Psoas muscle (tissue), 8 donors: ENCODE data around the gene SPAG16. TPM values are rescaled to one million over a fixed set of nuclear protein-coding genes. Genes with fewer than 3 reads are reported as not detected.
"Not testable (repeated sequence)": the region's sequence is repeated elsewhere in the genome, so short reads cannot be mapped to it uniquely, and the experiment has no call there.

Experiments
- ATAC-seq, 4 donors: fragments of 200-7000 bp; cut with Tn5 transposase; one replicate each; pipeline ENCODE4 v1.9.1; 2020; ENCODE audit warnings: moderate library complexity in 3 of 4, mild to moderate bottlenecking in 2 of 4
- DNase-seq, 2 donors: peaks; one replicate each; pipeline ENCODE4 v3.0.0-alpha.2; 2020
- H3K27ac ChIP-seq: fragments of 200-600 bp; one replicate; pipeline ENCODE4 v1.8.0; 2022
- H3K27me3 ChIP-seq, 3 donors: fragments of 200-600 bp in 1 of 3; one replicate each; pipeline versions ENCODE4 v1.6.1 to v1.8.0; 2013 to 2022; ENCODE audit warnings: low read length in 2 of 3, mild to moderate bottlenecking in 2 of 3, moderate library complexity in 1 of 3; ENCODE audit not compliant: insufficient read depth in 3 of 3
- H3K36me3 ChIP-seq, 2 donors: fragments of 200-600 bp in 1 of 2; one replicate each; pipeline versions ENCODE4 v1.6.1 to v1.8.0; 2013 to 2022; ENCODE audit warnings: low read depth in 1 of 2, mild to moderate bottlenecking in 1 of 2, moderate library complexity in 1 of 2; ENCODE audit not compliant: insufficient read depth in 1 of 2
- H3K4me1 ChIP-seq: fragments of 200-600 bp; one replicate; pipeline ENCODE4 v1.8.0; 2022
- H3K4me3 ChIP-seq: fragments of 200-600 bp; one replicate; pipeline ENCODE4 v1.8.0; 2022; ENCODE audit warnings: mild to moderate bottlenecking
- H3K9me3 ChIP-seq: fragments of 200-600 bp; one replicate; pipeline ENCODE4 v1.8.0; 2022
- WGBS, 3 donors: extraction: QIAGEN DNeasy Blood & Tissue Kit; methylation state at CpG; one replicate each; pipeline versions ENCODE4 v1.1.6 to v1.1.7; 2013; 5-methylcytosine and 5-hydroxymethylcytosine counted together
- intact Hi-C, 2 donors: fragments of 100-400 bp; cut with DNase I; formaldehyde crosslinking; loops; one replicate each; pipeline versions ENCODE4 v1.11.0 to v1.14.2; 2022
- polyA plus RNA-seq, 3 donors: library from polyadenylated mRNA; stranded (reverse); fragments of 200-250 nt; gene quantifications; one replicate each; pipeline ENCODE4 v1.2.3, GENCODE V29; 2013
- total RNA-seq, 4 donors: library from RNA; stranded (reverse); fragmentation: NEBNext Ultra II Directional in 2 of 4; extraction: Animal tissue kit (Norgen Biotek cat#: 25700) in 2 of 4; gene quantifications; one replicate each; pipeline versions ENCODE4 v1.2.1 to v1.2.4, GENCODE V29; 2021 to 2023
- TF ChIP-seq, protein P1 (sequence below): fragments of 200-600 bp; IDR thresholded peaks from one replicate; pipeline ENCODE4 v1.8.0; 2022; ENCODE audit warnings: antibody characterized with exemption
- donor health status: healthy with polysubstance abuse.
- donor health status: DM: no; HTN: no; CAD: no; lungs with moderate emphysema.
- donor health status: Bipolar disorder and iron deficiency.
- donor health status: healthy.
- donor health status: DM: yes; HTN: yes; CAD: no.
- donor health status: DM: no; HTN: no; CAD: no.
- donor health status: DM: no; HTN: no; CAD: no.
- donor health status: DM: yes; HTN: yes; CAD: no.

The SPAG16 gene
- total and polyA plus RNA-seq, 7 donors: 1.6 to 8.7 (median 4.3) TPM

DNA sequence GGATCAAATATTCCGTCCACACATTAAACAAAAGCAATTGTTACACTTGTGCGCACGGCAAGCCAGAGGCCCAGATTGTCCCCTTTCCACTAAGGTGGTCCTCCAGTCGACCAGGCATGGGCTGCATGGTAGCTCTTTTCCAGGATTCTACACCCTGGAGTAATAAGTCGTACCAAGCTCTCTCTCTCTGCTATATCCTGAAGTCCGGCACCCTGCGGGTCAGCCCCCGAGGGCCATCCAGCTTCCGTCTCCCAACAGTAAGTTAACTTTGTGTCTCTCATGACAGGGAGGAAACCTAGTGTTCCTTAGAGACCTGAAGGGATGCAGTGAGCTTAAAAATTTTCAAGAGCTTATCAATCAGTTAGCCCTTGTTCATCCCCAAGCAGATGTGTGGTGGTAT is 126.4 kb downstream of the SPAG16 start:
- H3K4me3 ChIP-seq, H3K27ac ChIP-seq, ATAC-seq, H3K36me3 ChIP-seq, intact Hi-C loops, H3K9me3 ChIP-seq, H3K27me3 ChIP-seq, H3K4me1 ChIP-seq, DNase-seq: not testable (repeated sequence)
- WGBS, 3 donors: 88 to 91% (median 88%) methylated on average over 9 of the region's 9 CpGs

DNA sequence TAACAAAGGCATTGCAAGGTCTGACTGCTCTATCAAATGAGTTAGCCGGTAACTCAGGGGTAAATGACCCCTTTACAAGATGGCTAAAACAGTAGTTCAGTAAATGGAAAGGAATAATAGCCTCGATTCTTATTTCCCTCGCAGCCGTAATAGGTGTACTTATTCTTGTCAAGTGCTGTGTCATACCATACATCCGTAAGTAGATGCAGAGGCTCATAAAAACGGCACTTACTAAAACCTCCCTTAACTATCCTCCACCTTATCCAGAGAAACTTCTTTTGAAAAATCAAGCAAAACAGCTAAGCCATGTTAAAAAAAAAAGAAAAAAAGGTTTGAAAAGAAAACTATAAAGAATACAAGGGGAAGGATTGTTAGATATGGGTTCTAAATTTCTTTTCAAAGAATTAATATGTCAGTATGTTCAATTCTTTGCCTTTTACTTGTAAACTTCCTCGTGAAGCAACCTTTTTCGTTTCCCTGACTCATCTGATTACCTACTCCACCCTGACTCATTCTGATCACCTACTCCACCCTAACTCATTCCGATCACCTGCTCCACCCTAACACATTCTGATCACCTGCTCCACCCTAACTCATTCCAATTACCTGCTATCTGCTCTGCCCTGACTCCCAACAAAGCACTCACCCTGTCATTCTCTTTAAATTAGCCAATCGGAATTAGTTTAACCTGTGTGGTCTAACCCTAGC is 127.5 kb downstream of the SPAG16 start:
- intact Hi-C loops: no loop called here

DNA sequence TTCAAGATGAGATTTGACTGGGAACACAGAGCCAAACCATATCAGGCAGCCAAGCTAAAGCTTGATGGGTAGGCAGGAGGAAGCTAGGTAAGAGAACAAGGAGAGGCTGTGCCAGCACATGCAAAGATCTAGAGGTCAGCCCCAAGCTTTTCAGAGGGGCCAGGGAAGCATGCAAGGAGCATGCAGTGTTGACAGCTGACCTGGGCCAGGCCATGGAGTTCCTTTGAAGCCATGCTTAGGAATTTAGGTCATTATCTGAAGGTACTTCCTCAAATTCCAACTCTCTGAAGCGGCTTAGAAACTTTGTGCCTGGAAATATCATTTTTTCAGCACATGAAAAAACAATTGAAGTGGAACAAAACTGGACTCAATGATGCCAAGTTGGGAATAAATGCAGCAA is 130.8 kb downstream of the SPAG16 start:
- H3K4me1 ChIP-seq: no peaks in the 10 kb centered on the region
- 88 to 90% (median 89%) methylated on average over 1 of the region's 1 CpG for WGBS, 3 donors
- H3K4me3 ChIP-seq: no peak overlapping the region
- DNase-seq (no peak), ATAC-seq (no peak)
- TF ChIP-seq, protein P1, sequence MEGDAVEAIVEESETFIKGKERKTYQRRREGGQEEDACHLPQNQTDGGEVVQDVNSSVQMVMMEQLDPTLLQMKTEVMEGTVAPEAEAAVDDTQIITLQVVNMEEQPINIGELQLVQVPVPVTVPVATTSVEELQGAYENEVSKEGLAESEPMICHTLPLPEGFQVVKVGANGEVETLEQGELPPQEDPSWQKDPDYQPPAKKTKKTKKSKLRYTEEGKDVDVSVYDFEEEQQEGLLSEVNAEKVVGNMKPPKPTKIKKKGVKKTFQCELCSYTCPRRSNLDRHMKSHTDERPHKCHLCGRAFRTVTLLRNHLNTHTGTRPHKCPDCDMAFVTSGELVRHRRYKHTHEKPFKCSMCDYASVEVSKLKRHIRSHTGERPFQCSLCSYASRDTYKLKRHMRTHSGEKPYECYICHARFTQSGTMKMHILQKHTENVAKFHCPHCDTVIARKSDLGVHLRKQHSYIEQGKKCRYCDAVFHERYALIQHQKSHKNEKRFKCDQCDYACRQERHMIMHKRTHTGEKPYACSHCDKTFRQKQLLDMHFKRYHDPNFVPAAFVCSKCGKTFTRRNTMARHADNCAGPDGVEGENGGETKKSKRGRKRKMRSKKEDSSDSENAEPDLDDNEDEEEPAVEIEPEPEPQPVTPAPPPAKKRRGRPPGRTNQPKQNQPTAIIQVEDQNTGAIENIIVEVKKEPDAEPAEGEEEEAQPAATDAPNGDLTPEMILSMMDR: no peak
- no peak overlapping the region for H3K27ac ChIP-seq
- H3K27me3 ChIP-seq: no peaks in the 10 kb centered on the region
- intact Hi-C loops: no loop called here
- H3K9me3 ChIP-seq: no peaks in the 10 kb centered on the region
- no peaks in the 10 kb centered on the region for H3K36me3 ChIP-seq

More for the DNA sequence above, 127.5 kb downstream of the SPAG16 start:
- Histone ChIP-seq H3K9me3 (no peaks in the 10 kb centered on the region), H3K27ac (no peak overlapping the region), H3K36me3 (no peaks in the 10 kb centered on the region), H3K4me3 (no peak overlapping the region), H3K4me1 (no peaks in the 10 kb centered on the region), H3K27me3 (no peaks in the 10 kb centered on the region)
- TF ChIP-seq, protein P1: no peak
- ATAC-seq (no peak), DNase-seq (no peak)
- WGBS, 3 donors: 86 to 92% (median 89%) methylated on average over 10 of the region's 10 CpGs

DNA sequence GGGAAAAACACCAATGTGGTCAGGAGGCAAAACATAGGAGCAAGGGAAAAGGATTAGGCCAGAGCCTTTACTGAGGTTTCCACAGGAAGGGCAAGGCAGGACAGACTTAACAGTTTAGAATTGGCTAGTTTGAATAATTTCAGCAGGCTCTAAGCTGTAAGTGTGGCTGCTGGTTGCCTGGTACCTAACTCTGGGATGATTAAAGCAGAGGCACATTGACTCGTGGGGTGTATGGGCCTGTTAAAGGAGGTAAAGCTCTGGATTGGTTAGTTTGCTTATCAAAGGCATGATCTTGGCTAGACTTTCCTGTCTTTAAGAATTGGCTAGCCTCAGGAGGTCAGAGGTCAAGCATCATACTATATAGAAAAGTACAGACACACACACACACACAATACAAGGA is 132.6 kb downstream of the SPAG16 start:
- no peaks in the 10 kb centered on the region for H3K36me3 ChIP-seq
- WGBS, 3 donors: 33 to 41% (median 39%) methylated on average over 1 of the region's 1 CpG
- H3K4me1 ChIP-seq: no peaks in the 10 kb centered on the region
- H3K27me3 ChIP-seq: no peaks in the 10 kb centered on the region
- TF ChIP-seq, protein P1: no peak
- ATAC-seq: no peak
- H3K9me3 ChIP-seq: no peaks in the 10 kb centered on the region
- no peak overlapping the region for H3K4me3 ChIP-seq
- no peak overlapping the region for H3K27ac ChIP-seq
- no peak for DNase-seq
- intact Hi-C loops: no loop called here

DNA sequence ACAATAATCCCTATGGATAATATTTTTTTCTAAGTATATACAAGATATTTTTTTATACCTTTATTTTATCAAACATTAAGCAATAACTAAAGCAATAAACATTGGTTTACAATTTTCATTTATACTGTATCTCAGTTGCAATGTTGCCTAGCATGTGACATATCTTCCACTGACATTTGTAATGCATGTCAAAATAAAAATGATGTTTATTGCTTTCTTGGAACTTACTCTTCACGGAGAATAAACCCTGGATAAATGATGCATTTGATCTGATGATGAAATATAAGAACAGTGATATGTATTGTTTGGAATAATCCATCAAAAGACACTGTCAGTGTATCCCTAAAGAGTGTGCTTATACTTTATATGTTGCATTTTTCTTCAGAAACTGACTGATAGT is 135.7 kb downstream of the SPAG16 start:
- no peaks in the 10 kb centered on the region for H3K4me1 ChIP-seq
- no peak overlapping the region for H3K27ac ChIP-seq
- H3K36me3 ChIP-seq: no peaks in the 10 kb centered on the region
- no peaks in the 10 kb centered on the region for H3K9me3 ChIP-seq
- no peaks in the 10 kb centered on the region for H3K27me3 ChIP-seq
- H3K4me3 ChIP-seq: no peak overlapping the region
- intact Hi-C loops: no loop called here
- no peak for ATAC-seq
- no peak for DNase-seq
- WGBS, 3 donors: 40 to 54% (median 54%) methylated on average over 1 of the region's 1 CpG
- TF ChIP-seq, protein P1: no peak
